Tibial nerve (tissue), 4 donors: Measurements from ENCODE around the gene RPL39L.

ENCODE experiments used
- EP300 ChIP-seq, 2 donors: sonication (generic); formaldehyde crosslinking; IDR thresholded peaks; one replicate each; pipeline ENCODE4 v1.6.1; 2017; ENCODE audit warnings: antibody characterized with exemption in 2 of 2, mild to moderate bottlenecking in 1 of 2
- TF ChIP-seq, protein P1 (sequence below), 5 experiments: fragments of 200-600 bp in 3 of 5; fragments of 450-650 bp in 2 of 5; sonication (generic) in 3 of 5; IDR thresholded peaks; one replicate each; pipeline ENCODE4 v1.5.1; 2016 to 2019; ENCODE audit warnings: antibody characterized with exemption in 5 of 5, mild to moderate bottlenecking in 3 of 5, moderate library complexity in 2 of 5

DNA sequence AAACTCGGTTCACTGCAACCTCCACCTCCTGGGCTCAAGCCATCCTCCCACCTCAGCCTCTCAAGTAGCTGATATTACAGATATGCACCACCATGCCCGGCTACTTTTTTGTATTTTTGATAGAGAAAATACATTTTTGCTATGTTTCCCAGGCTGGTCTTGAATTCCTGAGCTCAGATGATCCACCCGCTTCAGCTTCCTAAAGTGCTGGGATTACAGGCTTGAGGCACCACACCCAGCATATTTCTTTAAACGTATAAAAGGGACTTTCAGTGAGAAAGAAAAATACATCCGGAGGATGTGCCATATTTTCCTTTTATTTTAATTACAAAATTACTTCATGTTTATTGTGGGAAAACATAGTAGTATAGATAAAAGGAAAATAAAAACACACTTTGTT, 55.2 kb downstream of the RPL39L start:
- TF ChIP-seq EP300 (IDR thresholded peaks at IDR 0.05): no peak
- TF ChIP-seq, protein P1, sequence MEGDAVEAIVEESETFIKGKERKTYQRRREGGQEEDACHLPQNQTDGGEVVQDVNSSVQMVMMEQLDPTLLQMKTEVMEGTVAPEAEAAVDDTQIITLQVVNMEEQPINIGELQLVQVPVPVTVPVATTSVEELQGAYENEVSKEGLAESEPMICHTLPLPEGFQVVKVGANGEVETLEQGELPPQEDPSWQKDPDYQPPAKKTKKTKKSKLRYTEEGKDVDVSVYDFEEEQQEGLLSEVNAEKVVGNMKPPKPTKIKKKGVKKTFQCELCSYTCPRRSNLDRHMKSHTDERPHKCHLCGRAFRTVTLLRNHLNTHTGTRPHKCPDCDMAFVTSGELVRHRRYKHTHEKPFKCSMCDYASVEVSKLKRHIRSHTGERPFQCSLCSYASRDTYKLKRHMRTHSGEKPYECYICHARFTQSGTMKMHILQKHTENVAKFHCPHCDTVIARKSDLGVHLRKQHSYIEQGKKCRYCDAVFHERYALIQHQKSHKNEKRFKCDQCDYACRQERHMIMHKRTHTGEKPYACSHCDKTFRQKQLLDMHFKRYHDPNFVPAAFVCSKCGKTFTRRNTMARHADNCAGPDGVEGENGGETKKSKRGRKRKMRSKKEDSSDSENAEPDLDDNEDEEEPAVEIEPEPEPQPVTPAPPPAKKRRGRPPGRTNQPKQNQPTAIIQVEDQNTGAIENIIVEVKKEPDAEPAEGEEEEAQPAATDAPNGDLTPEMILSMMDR (IDR thresholded peaks at IDR 0.05): no peak
